Peyer's patch (tissue), 4 donors: Measurements from ENCODE around the gene RGMB. TPM values are rescaled to one million over a fixed set of nuclear protein-coding genes. Genes with fewer than 3 reads are reported as not detected.

Experiments
- DNase-seq, 3 donors: peaks; one replicate each; pipeline ENCODE4 v3.0.0-alpha.2; 2017 to 2019
- H3K27ac ChIP-seq, 4 donors: fragments of 200-600 bp; sonication (generic); one replicate each; pipeline ENCODE4 v1.5.1; 2016 to 2019
- H3K27me3 ChIP-seq, 2 donors: fragments of 200-600 bp; sonication (generic); one replicate each; pipeline ENCODE4 v1.5.1; 2019
- H3K36me3 ChIP-seq, 3 donors: fragments of 200-600 bp; sonication (generic); one replicate each; pipeline ENCODE4 v1.5.1; 2016 to 2019
- H3K4me1 ChIP-seq, 4 donors: fragments of 200-600 bp; sonication (generic); one replicate each; pipeline ENCODE4 v1.5.1; 2016 to 2019
- H3K4me3 ChIP-seq, 4 donors: fragments of 200-600 bp; sonication (generic); 1 replicate in 3 of 4; 2 replicates in 1 of 4; pipeline ENCODE4 v1.5.1; 2016 to 2019; ENCODE audit warnings: mild to moderate bottlenecking in 1 of 4
- H3K9me3 ChIP-seq, 4 donors: fragments of 200-600 bp; sonication (generic); one replicate each; pipeline ENCODE4 v1.5.1; 2016 to 2019; ENCODE audit warnings: mild to moderate bottlenecking in 1 of 4
- CTCF ChIP-seq, 6 experiments: fragments of 450-650 bp in 4 of 6; fragments of 200-600 bp in 2 of 6; sonication (generic) in 1 of 6; IDR thresholded peaks; one replicate each; pipeline ENCODE4 v1.5.1; 2017 to 2019; ENCODE audit warnings: antibody characterized with exemption in 6 of 6, mild to moderate bottlenecking in 3 of 6, moderate library complexity in 1 of 6
- POLR2A ChIP-seq, 2 donors: fragments of 450-650 bp; IDR thresholded peaks; one replicate each; pipeline ENCODE4 v1.5.1; 2017; ENCODE audit warnings: antibody characterized with exemption in 2 of 2, mild to moderate bottlenecking in 2 of 2, moderate library complexity in 2 of 2
- total RNA-seq, 4 donors: library from RNA; depleted of rRNA; stranded (reverse); fragments of >200 nt; gene quantifications; one replicate each; pipeline ENCODE4 v1.1.0, GENCODE V29; 2016

Gene RGMB
- total RNA-seq, 4 donors from 2014 or later, result 55.0 to 298 (median 138) TPM

GRCh38 chr5:98791001-98791519 is 17.6 kb downstream of the RGMB start:
- Histone ChIP-seq H3K4me1 (peaks cover 0 to 37% (median 0%) of the 10 kb centered on the region in 4 donors), H3K9me3 (no peaks in the 10 kb centered on the region), H3K4me3 (no peak overlapping the region), H3K27me3 (no peaks in the 10 kb centered on the region), H3K36me3 (peaks cover 0 to 6% (median 0%) of the 10 kb centered on the region in 3 donors), H3K27ac (no peak overlapping the region)
- no peak for TF ChIP-seq POLR2A (IDR thresholded peaks at IDR 0.05)
- no peak for TF ChIP-seq CTCF (IDR thresholded peaks at IDR 0.05)
- no peak for DNase-seq

- Histone ChIP-seq H3K27ac (no peak overlapping the region), H3K27me3 (no peaks in the 10 kb centered on the region), H3K4me3 (no peak overlapping the region), H3K4me1 (peaks cover 0 to 27% (median 0%) of the 10 kb centered on the region in 4 donors), H3K36me3 (peaks cover 0 to 6% (median 0%) of the 10 kb centered on the region in 3 donors), H3K9me3 (no peaks in the 10 kb centered on the region)
- no peak for TF ChIP-seq CTCF (IDR thresholded peaks at IDR 0.05)
- TF ChIP-seq POLR2A (IDR thresholded peaks at IDR 0.05), result no peak
- DNase-seq, result no peak
These were observed 18.6 kb downstream of the RGMB start for GRCh38 chr5:98791898-98792580.

DNA sequence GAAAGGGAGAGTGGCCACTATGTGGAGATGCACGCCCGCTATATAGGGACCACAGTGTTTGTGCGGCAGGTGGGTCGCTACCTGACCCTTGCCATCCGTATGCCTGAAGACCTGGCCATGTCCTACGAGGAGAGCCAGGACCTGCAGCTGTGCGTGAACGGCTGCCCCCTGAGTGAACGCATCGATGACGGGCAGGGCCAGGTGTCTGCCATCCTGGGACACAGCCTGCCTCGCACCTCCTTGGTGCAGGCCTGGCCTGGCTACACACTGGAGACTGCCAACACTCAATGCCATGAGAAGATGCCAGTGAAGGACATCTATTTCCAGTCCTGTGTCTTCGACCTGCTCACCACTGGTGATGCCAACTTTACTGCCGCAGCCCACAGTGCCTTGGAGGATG is 19.8 kb downstream of the RGMB start:
- no peak for DNase-seq
- H3K4me3 ChIP-seq, result no peak overlapping the region
- no peaks in the 10 kb centered on the region for H3K27me3 ChIP-seq
- H3K36me3 ChIP-seq, result peaks cover 0 to 6% (median 0%) of the 10 kb centered on the region in 3 donors
- TF ChIP-seq POLR2A (IDR thresholded peaks at IDR 0.05), result no peak
- no peak for TF ChIP-seq CTCF (IDR thresholded peaks at IDR 0.05)
- H3K4me1 ChIP-seq, result peaks cover 0 to 17% (median 0%) of the 10 kb centered on the region in 4 donors
- no peak overlapping the region for H3K27ac ChIP-seq
- H3K9me3 ChIP-seq, result no peaks in the 10 kb centered on the region

DNA sequence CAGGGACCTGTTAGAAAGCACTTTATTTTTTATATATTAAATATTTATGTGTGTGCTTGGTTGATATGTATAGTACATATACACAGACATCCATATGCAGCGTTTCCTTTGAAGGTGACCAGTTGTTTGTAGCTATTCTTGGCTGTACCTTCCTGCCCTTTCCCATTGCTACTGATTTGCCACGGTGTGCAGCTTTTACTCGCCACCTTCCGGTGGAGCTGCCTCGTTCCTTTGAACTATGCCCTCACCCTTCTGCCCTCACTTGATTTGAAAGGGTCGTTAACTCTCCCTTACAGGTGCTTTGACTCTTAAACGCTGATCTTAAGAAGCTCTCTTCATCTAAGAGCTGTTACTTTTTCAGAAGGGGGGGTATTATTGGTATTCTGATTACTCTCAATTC is 20.5 kb downstream of the RGMB start:
- peaks cover 0 to 15% (median 0%) of the 10 kb centered on the region in 4 donors for H3K4me1 ChIP-seq
- TF ChIP-seq CTCF (IDR thresholded peaks at IDR 0.05), result peak in 3 of 6 experiments; percentile 30 to 43 (median 41)
- TF ChIP-seq POLR2A (IDR thresholded peaks at IDR 0.05), result no peak
- DNase-seq, result peak in 2 of 3 donors; percentile 54 to 61
- H3K9me3 ChIP-seq, result no peaks in the 10 kb centered on the region
- H3K27me3 ChIP-seq, result no peaks in the 10 kb centered on the region
- H3K36me3 ChIP-seq, result peaks cover 0 to 6% (median 0%) of the 10 kb centered on the region in 3 donors
- H3K4me3 ChIP-seq, result no peak overlapping the region
- H3K27ac ChIP-seq, result no peak overlapping the region

DNA sequence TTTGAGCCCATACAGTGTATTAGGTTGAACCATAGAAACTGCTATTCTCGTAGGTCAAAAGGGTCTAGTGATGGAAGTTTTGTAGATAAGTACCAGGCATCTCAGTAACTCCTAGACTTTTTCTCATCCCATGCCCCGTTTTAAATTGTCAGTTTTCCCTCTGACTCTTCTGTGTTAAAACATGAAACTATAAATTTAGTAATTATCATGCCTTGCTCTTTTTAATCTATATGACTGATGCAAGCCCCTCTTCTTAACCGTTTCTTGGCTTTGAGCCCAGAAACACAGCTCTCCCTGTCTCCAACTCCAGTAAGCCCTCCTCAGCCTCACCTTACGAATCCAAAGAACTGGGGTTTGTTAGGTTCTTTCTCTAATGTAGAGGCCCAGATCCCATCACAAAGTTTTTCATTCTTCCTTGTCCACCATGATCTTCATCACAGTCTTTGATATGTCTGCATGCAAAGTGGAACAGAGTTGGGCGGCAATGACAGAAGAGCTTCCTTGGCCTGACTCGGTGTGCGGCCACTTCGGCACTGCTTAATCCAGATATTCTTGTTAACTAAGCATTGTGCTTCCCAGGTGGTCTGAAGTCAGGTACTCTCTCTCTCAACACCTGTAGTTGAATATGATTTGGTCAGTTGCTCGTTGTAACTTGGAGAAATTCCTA is 21.1 kb downstream of the RGMB start:
- no peak overlapping the region for H3K27ac ChIP-seq

More for the DNA sequence above, 21.1 kb downstream of the RGMB start:
- TF ChIP-seq CTCF (IDR thresholded peaks at IDR 0.05) (no peak), POLR2A (IDR thresholded peaks at IDR 0.05) (no peak)
- H3K4me1 ChIP-seq, result peaks cover 0 to 10% (median 0%) of the 10 kb centered on the region in 4 donors
- peaks cover 0 to 6% (median 0%) of the 10 kb centered on the region in 3 donors for H3K36me3 ChIP-seq
- H3K9me3 ChIP-seq, result no peaks in the 10 kb centered on the region
- H3K4me3 ChIP-seq, result no peak overlapping the region
- no peak for DNase-seq
- no peaks in the 10 kb centered on the region for H3K27me3 ChIP-seq
